DMS114 treated with DMSO at 0.1 percent for 48 hours (cell line): ENCODE results near the gene AKAP7.
A peak's percentile ranks its signal among the peaks of the same experiment; 100 is the strongest.

Experiments used
- DNase-seq: peaks from one replicate; lab custom pipeline; 2025; ENCODE audit not compliant: unreplicated experiment; lab: John Stamatoyannopoulos, UW

Gene AKAP7

DNA sequence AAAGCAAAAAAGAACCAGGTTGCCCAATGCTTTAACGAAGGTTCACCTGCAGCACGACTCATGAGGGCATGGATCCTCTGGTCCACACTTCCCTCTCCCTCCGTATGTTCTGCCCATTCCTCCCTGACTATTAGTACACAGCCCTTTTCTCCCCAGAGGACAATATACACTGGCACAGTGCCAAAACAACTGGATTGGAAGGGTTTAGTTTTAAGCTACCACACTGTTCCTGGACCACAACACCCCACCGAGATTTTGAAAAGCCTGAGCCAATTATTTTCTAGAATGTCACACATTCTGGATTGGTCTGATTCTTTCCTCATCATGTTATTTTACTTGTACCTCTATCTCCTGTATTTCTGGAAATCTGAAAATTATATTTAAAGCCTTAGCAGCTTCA lies 2.9 kb upstream of the AKAP7 start:
- DNase-seq, result no peak

DNA sequence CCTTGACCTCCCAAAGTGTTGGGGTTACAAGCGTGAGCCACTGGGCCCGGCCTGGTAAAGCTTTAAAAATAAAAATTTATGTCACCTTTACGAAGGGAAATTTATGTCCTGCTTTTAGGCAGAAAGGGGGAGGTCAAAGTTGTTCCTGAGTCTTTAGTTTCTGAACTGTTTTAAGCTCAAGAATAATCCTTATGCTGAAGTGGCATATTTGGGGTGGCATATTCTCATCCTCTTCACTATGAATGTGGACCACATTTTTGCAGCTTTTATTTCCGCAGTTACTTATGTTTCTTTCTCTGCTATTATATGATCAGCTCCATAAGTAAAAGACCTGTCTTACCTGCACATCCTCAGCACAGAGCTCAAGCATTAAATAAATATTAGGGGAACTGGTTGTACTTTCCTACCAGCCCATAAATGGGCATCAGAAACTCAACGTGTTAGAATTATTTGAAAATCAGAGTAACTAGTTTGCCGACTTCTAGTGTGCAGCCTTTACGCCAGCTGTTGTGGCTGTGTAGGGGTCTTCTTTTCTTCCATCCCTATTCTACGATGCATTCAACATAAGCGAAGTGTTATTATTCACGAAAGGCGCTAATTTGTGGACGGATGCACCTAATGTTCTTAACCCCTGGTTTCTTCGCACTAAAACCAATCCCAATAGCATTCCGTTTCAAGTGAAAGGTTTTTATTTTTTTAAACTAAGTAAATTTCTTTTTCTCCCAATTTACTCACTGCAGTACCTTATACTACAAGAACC lies 867 bp upstream of the AKAP7 start:
- no peak for DNase-seq

DNA sequence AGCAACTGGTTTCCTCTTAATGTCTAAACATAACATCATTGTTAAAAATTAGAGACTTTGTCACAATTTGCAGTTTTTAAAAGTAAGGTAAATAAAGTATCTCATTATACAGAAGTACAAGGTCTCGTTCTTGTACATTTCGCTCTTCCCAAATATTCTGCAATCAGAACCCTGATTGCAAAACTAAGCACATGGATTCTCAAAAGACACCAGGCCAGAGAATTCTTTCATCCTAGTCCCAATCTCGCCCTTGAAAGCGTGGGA lies 355 bp upstream of the AKAP7 start:
- peak; percentile 14 for DNase-seq

DNA sequence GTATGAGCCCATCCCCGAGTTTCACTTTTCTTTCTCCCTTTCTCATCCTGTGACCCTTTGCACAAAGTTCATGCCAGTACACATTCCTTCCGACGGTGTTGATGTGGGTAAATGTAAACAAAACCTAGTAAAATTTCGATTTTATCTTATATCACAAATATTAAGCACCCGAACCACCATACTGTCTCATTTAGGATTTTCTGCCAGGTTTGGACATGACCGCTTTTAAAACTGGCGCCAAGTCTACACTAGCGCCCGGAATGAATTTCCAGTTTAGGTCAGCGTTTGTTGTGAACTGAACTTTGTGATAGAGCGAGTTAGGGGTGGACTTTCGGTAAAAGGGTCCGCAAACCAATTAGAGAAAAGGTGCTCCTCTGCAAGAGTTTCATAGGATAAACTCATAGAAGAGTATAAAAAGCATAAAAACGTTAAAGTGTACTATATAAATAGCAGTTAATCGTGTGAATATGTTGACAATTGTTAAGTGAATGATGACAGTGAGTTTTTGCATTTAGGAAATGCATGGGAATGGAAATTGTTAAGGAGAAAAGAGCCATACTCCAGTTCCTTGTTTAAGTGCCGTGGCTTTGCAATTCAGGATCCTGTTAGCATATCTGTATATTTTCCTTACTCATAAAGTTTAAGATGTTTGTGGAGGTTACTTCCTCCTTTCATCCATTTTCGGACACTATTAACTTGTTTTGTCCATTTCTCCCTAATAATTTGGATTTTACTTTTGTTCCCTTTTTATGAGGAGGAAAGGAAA lies 937 bp downstream of the AKAP7 start:
- peak; percentile 35 for DNase-seq

DNA sequence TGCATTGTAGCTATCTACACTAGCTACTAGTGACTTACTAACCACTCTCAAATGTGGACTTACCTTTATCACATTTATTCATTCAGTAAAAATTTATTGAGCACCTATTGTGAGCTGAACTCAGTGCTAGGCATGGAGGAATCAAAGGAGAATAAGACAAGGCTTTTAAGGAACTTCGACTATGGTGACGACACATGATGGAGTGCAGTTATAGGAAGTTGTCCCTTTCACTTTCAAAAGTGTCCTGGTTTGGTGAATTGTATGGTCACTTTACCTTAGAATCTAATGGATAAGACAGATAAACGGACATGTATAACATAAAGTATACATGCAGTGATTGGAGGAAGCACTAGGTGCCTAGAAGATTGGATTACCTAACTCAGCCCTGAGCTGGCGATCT lies 4.3 kb downstream of the AKAP7 start:
- no peak for DNase-seq

DNA sequence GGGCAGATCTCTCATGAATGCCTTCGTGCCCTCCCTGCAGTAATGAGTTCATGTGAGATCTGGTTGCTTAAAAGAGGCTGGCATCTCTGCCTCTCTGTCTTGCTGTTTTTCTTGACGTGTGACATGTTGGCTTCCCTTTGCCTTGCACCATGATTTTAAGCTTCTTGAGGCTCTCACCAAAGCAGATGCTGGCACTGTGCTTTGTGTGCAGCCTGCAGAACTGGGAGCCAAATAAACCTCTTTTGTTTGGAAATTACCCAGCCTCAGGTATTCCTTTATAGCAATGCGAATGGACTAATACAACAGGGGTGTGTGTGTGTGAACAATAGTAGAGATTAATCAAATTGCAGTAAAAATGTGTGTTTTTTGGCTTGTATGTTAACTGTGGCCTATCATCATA lies 8.1 kb downstream of the AKAP7 start:
- no peak for DNase-seq

DNA sequence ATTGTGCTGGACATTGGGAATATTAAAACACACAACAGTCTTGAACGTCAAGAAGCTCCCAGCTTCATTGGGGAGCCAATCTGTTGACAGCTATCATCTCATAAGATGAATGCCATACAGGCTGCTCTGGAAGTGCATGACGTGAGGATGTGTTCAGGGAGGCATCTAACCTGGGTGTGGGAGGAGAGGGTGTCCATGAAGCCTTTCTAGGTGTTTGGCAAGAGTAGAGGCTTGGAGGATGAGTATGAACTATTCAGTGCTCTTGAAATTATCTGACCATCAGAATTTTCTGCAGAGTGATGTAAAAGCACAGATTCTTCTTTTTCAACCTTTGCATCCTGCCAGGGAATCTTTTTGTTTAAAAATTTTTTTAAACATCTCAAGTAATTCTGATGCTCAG lies 11.6 kb downstream of the AKAP7 start:
- no peak for DNase-seq

DNA sequence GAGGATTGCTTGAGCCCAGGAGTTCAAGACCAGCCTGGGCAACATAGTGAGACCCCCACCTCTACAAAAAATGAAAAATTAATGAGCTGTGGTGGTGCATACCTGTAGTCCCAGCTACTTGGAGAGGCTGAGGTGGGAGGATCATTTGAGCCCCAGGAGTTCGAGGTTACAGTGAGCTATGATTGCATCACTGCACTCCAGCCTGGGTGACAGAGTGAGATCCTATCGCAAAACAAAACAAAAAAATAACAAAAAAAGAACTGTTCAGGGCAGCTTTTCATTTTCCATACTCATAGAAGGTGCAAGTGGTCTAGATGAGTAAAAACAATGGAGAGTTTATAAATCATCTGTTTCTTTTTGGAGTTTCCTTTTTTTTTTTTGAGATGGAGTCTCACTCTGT lies 21.1 kb downstream of the AKAP7 start:
- no peak for DNase-seq

DNA sequence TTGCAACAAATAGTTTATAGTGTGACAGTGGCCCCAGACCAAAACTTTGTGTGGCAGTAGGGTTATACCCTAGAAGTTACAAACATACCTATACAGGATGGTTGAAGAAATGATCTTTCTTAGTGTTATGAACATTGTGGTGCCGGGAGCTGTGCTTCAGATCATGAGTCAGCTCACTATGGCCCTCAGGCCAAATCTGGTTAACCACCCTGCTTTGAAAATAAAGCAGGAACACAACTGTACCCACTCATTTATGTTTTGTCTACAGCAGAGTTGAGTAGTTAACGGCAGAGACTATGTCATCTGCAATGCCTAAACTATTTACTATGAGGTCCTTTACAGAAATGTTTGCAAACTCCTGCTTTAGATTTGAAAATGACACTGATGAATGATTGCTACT lies 24.3 kb downstream of the AKAP7 start:
- no peak for DNase-seq

DNA sequence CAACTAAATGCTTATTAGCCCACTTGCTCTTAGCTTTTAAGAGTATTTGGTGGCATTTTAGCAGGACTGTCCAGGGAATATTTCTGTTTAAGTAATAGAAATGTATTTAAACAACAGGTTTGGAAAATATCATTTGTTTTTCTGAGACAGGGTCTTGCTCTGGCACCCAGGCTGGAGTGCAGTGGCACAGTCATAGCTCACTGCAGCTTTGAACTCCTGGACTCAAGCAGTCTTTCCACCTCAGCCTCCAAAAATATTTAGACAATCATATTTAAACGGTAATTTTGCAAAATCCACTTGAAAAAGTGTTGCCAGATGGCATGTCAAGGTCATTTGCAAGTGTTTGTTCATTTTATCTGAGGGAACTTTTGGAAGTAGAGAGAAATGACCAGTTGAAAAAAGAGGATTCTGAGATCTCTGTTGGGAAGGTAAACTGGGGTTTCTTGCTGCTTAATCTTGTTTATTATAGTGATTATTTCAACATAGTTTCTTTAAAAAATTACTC lies 25.0 kb downstream of the AKAP7 start:
- no peak for DNase-seq

DNA sequence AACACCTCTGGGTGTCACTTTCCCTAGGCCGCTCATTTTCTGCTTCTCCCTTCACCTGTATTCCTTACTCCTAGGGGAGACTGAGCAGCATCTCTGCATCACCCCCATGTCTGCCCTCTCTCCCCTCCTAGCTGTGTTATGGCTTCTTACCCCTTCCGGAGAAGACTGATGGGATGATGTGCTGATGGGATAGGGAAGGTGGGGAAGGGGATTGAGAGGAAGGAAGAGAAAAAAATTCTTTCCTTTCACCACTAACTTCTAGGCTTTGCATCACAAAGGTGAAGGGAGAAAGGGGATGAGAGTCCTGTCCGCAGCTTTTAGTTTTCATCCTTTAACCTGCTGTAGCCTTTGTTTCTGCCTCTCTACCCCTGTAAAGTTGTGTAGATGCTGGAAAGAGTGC lies 26.7 kb downstream of the AKAP7 start:
- DNase-seq, result no peak

DNA sequence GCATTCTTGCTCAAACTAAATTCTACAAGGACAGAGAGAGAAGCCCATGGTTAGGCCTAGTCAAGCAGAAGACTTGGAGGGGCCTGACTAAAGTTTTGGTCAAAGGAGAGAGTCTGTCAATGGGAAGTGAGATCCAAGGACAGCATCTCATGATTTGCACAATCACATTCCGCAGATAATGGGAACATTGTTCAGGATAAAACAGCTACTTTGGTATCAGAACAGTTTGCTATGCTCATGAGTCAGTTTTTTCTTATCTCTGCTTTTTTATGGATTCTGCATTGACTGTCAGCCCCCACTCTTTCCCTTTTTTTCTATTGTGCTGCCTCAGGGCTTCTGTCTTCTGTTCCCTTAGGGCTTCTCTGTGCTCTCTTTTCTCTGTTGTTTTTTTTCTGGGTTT lies 28.6 kb downstream of the AKAP7 start:
- no peak for DNase-seq

DNA sequence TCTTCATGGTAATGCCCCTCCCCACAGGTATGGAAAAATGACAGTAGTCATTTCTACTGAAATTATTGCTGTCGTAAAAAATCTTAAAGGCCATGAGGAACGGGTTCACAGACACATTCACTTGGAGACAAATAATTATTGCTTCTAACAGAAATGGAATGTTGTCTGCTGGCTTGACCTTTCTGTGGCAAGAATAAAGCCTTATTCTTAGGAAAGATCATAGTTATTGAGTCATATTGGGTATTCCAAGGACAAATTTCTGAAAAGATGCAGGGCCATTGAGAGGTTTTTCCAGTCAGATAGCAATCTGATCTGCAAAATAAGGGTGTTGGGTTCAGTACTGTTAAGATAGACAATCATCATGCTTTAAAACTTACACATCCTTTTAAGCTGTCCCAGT lies 29.2 kb downstream of the AKAP7 start:
- DNase-seq, result no peak

DNA sequence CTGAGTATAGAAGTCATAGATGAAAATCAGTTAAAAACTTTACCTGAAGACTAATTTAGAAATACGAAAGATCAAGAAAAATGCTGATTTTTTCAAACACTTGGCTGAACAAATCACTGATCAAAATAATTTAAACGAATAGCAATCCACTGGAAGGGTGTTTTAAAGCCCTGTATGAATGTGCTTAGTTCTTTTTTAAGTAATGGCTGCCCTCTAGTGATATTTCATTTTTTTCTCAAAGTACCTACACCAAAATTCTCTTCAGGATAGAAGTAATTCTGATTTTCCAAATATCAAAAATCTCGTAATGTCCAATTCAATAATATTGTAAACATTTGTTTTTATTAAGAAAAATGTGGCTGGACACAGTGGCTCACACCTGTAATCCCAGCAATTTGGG lies 32.5 kb downstream of the AKAP7 start:
- peak; percentile 11 for DNase-seq

DNA sequence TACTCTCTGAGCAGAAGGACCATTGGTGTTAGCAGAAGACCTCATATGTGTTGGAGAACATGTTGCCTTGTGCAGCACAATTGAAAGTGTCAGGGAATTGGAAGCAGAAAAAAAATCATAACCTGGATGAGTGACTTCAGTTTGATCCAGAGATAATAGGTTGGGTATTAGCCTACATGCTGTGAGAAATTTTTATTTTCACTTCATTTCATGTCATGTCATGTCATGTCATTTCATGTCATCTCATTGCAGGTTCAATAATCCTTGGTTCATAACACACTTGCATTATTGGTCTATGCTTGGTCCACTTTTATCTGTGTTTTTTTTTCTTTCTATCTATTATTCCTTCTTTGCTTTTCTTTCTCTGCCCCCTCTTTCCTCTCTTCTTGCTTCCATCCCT lies 34.3 kb downstream of the AKAP7 start:
- DNase-seq, result no peak

DNA sequence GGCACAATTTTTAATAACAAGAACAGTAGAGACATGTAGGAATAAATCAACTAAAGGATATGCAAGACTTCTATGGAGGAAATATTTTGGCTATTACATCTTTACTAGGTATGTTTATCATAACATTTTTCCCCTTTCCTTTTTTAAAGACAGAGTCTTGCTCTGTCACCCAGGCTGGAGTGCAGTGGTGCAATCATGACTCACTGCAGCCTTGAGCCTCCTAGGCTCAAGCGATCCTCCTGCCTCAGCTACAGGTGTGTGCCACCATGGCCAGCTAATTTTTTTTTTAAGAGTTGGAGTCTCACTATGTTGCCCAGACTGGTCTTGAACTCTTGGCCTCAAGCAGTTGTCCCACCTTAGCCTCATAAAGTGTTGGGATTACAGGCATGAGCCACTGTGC lies 37.0 kb downstream of the AKAP7 start:
- no peak for DNase-seq

DNA sequence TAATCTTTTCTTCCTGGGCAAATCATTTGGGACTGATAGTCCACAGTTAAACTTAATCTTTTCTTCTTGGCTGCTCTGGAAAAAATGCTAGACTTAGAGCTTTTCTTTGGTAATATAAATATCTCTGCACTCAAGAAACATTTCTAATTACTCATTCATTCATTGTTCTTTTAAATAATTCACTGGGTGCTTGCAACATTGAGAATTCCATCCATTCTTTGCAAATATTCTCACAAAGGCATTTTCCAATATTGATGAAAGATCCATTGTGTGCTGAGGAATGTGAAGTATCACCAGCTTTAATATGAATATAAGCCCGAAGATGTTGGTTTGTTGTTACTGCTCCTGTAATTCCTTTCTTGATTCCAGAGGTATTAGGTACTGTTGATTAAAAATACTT lies 38.4 kb downstream of the AKAP7 start:
- no peak for DNase-seq

DNA sequence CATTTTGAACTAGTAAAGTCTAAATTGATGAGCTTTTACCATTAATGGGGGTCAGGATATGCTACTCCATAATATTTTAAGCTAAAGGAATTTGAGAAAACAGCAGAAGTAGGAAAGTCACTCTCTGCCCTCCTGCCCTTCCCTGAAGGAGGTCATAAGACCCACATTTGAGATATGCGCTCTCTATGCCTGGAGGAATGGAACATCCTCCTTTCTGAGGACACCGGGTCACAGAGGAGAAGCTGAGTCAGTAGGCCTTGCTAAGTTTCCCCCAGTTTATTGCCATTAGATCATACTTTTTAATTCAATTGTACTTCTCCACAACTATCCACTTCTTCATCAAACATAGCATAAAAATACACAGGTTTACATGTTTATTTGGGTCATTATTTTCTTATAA lies 40.3 kb downstream of the AKAP7 start:
- DNase-seq, result no peak

DNA sequence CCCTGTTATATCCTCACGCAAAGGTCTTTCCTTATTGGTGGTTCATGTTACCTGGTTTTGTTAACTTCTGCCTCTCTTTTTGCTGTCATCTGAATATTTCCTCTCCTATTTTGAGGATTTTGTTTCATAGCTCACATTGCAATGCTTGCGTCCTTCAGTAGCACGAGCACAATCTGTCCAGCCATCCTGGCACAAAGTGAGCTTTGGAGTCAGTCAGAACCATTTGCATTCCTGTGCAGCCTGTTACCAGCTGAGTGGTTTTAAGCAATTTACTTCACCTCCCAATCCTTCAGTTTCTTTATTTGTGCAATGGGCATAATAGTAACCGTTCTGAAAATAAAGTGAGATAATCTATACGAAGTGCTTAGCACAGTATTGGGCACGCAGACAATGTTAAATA lies 42.7 kb downstream of the AKAP7 start:
- DNase-seq, result no peak

DNA sequence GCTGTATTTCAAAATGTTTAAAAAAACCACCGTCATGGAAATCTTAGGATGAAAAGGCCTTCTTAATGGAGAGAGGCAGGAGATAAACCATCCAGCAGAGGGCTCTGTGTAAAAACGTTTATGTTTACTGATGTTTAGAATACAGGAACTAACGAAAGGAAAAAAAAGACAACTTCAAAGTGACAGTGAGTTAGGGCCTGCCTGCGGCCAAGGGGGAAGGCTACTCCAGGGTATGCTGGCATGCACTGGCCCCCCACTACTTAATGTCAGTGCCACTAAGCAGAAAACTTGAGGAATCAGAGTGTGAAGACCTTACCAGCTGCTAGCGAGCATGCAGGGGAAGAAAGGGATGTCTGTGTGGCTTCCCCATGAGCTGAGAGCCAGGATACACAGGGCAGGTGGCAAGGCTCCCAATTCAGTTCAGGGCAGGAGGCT lies 47.7 kb downstream of the AKAP7 start:
- DNase-seq, result peak; percentile 7

DNA sequence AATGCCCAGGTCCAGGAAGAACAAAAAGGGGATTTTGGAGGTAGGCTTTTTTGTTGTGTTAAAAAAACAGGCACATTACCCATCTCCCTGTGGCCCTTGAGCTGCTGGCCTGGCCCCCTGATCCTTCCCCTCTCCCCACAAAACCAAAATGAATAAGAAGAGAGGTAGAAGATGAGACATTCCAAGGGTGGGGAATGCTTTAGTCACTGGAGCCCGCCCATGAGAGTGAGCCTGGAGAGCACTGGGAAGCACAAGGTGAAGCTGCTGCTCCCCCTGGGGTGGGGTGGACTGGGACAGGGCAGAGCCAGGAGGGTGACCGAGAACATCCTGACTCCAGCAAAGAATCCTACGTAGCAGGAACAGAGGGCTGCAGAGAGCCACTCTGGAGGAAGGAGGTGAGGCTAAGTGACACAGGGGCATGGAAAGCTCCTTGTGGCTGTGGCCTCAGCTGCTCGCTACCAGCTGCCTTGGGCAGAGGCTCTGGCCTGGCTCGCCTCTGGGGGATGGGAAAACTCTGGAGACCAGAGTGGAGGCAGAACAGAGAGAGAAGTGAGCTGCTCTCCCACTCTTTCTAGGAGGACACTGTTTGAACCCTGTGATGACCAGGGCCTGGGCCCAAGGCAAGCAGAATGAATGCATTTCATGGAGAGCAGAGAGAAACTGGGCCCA lies 48.3 kb downstream of the AKAP7 start:
- DNase-seq, result no peak

DNA sequence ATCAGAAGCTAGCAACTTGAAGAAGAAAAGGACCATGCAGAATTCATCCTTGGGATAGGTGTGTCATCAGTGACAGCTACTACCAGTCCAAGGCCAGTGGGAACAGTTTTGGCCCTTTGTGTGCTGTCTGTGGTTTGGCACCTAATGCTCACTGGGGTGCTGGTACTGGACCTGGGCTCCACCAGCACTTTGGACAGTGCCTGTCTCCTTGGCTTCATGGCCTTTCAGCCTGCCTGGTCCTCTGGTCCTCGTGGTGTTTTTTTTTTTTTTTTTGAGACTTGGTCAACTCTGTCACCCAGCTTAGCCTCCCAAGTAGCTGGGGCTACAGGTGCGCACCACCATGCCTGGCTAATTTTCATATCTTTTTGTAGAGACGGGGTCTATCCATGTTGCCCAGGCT lies 56.3 kb downstream of the AKAP7 start:
- DNase-seq, result no peak
